GM12878 (cell line): ENCODE results near the gene MAST1. TPM values are rescaled to one million over a fixed set of nuclear protein-coding genes. Genes with fewer than 3 reads are reported as not detected.

Source experiments
- ATAC-seq: fragments of 200-7000 bp; cut with Tn5 transposase; 3 replicates; pipeline ENCODE4 v1.9.1; 2020; ENCODE audit warnings: mild to moderate bottlenecking, moderate library complexity
- BruUV-seq: library from RNA; stranded (reverse); fragments of 400-500 nt; replicated peaks from 2 replicates; lab custom pipeline; 2021; lab: Mats Ljungman, UMichigan
- CTCF ChIA-PET: fragments of 300-600 bp; sonication (Branson Sonifier 250); formaldehyde crosslinking; extraction: SDS; loops from one replicate; lab custom pipeline; 2021; ENCODE audit warnings: inconsistent platforms; lab: Yijun Ruan, JAX
- POLR2A ChIA-PET: fragments of 350-600 bp; formaldehyde crosslinking; extraction: SDS; loops from one replicate; lab custom pipeline; 2021; ENCODE audit warnings: inconsistent platforms; lab: Charles Lee
- RAD21 ChIA-PET: fragments of 300-600 bp; sonication (Branson Sonifier 250); formaldehyde crosslinking; loops from one replicate; lab custom pipeline; 2023; ENCODE audit warnings: antibody characterized with exemption; ENCODE audit not compliant: unreplicated experiment; lab: Charles Lee
- SMC1A ChIA-PET: fragments of 300-600 bp; sonication (Branson Sonifier 250); formaldehyde crosslinking; loops from one replicate; lab custom pipeline; 2023; ENCODE audit not compliant: unreplicated experiment, uncharacterized antibody; lab: Charles Lee
- DNase-seq: peaks from one replicate; pipeline ENCODE4 v3.0.0-alpha.2; 2011; ENCODE audit warnings: low read depth, low spot score
- FAIRE-seq: peaks from 3 replicates; lab custom pipeline; 2011; peaks lifted over from hg19 to GRCh38; lab: Jason Lieb, UNC
- H2AFZ ChIP-seq: 2 replicates; pipeline ENCODE4 v1.6.0; 2011; ENCODE audit warnings: low read depth, low read length, control low read depth; ENCODE audit not compliant: control insufficient read depth
- H3K27ac ChIP-seq: 2 replicates; pipeline ENCODE4 v1.5.1; 2011; ENCODE audit warnings: control low read depth; ENCODE audit not compliant: control insufficient read depth, insufficient read depth
- H3K27me3 ChIP-seq, 2 experiments: replicated peaks in 1 of 2; 2 replicates each; pipeline versions ENCODE4 v1.6.0 to v1.6.1; 2011; ENCODE audit warnings: low read length in 1 of 2; ENCODE audit not compliant: control insufficient read depth in 2 of 2, insufficient read depth in 2 of 2
- H3K36me3 ChIP-seq, 2 experiments: 2 replicates each; pipeline ENCODE4 v1.5.1; 2011; ENCODE audit warnings: low read length in 1 of 2; ENCODE audit not compliant: control insufficient read depth in 2 of 2, insufficient read depth in 2 of 2
- H3K4me1 ChIP-seq: 2 replicates; pipeline ENCODE4 v1.6.1; 2011; ENCODE audit warnings: mild to moderate bottlenecking, low read length, moderate library complexity, mixed read lengths; ENCODE audit not compliant: control insufficient read depth, insufficient read depth
- H3K4me2 ChIP-seq: 2 replicates; pipeline ENCODE4 v1.6.0; 2011; ENCODE audit warnings: control low read depth; ENCODE audit not compliant: control insufficient read depth, insufficient read depth
- H3K4me3 ChIP-seq: fragments of 200-600 bp; sonication (generic); 2 replicates; pipeline ENCODE4 v1.5.1; 2016
- H3K79me2 ChIP-seq: 2 replicates; pipeline ENCODE4 v1.6.0; 2011; ENCODE audit warnings: low read length; ENCODE audit not compliant: control insufficient read depth, insufficient read depth
- H3K9ac ChIP-seq: 2 replicates; pipeline ENCODE4 v1.8.0; 2011; ENCODE audit warnings: low read length, control low read depth, mixed read lengths; ENCODE audit not compliant: control insufficient read depth, insufficient read depth
- H3K9me3 ChIP-seq: replicated peaks from 3 replicates; pipeline ENCODE4 v1.5.1; 2011; ENCODE audit warnings: mild to moderate bottlenecking, low read length; ENCODE audit not compliant: control insufficient read depth, insufficient read depth
- H4K20me1 ChIP-seq: 2 replicates; pipeline ENCODE4 v1.6.0; 2011; ENCODE audit not compliant: control insufficient read depth, insufficient read depth
- CBFB ChIP-seq: IDR thresholded peaks from 2 replicates; pipeline ENCODE4 v1.6.1; 2016; ENCODE audit warnings: antibody characterized with exemption, low read depth
- CEBPZ ChIP-seq: fragments of 150-350 bp; IDR thresholded peaks from 2 replicates; pipeline ENCODE4 v1.6.1; 2016; ENCODE audit warnings: low read depth, low read length
- GATAD2B ChIP-seq: fragments of 450-650 bp; conservative IDR thresholded peaks from 2 replicates; pipeline ENCODE4 v1.6.1; 2017; ENCODE audit warnings: low read depth, mild to moderate bottlenecking, moderate library complexity
- HDGF ChIP-seq: fragments of 450-650 bp; IDR thresholded peaks from 2 replicates; pipeline ENCODE4 v1.6.1; 2016; ENCODE audit warnings: antibody characterized with exemption
- LARP7 ChIP-seq: fragments of 450-650 bp; IDR thresholded peaks from 2 replicates; pipeline ENCODE4 v1.6.1; 2017; ENCODE audit warnings: mild to moderate bottlenecking
- MLLT1 ChIP-seq: fragments of 450-650 bp; IDR thresholded peaks from 2 replicates; pipeline ENCODE4 v1.6.1; 2016; ENCODE audit warnings: mild to moderate bottlenecking
- MYB ChIP-seq: fragments of 150-350 bp; IDR thresholded peaks from 2 replicates; pipeline ENCODE4 v1.6.1; 2014; ENCODE audit warnings: mild to moderate bottlenecking, low read depth, low read length, borderline replicate concordance
- NFYA ChIP-seq: IDR thresholded peaks from 2 replicates; pipeline ENCODE4 v1.6.1; 2011; ENCODE audit warnings: low read depth, mild to moderate bottlenecking, low read length, improper control_type of control experiment, borderline replicate concordance
- POLR2AphosphoS2 ChIP-seq: IDR thresholded peaks from 2 replicates; pipeline ENCODE4 v1.6.1; 2011; ENCODE audit warnings: low read depth, mild to moderate bottlenecking, low read length, improper control_type of control experiment, moderate library complexity
- RAD51 ChIP-seq: fragments of 450-650 bp; IDR thresholded peaks from 2 replicates; pipeline ENCODE4 v1.6.1; 2016; ENCODE audit warnings: moderate library complexity, mild to moderate bottlenecking, inconsistent platforms
- RUNX3 ChIP-seq: IDR thresholded peaks from 2 replicates; pipeline ENCODE4 v1.6.1; 2012; ENCODE audit warnings: low read length, inconsistent platforms
- SMC3 ChIP-seq: IDR thresholded peaks from 2 replicates; pipeline ENCODE4 v1.6.1; 2011; ENCODE audit warnings: low read length, improper control_type of control experiment, borderline replicate concordance
- ZZZ3 ChIP-seq: IDR thresholded peaks from 2 replicates; pipeline ENCODE4 v1.6.1; 2011; ENCODE audit warnings: low read depth; ENCODE audit not compliant: control insufficient read depth, insufficient read length
- WGBS: methylation state at CpG from one replicate; pipeline ENCODE4 v1.1.6; 2016; ENCODE audit warnings: low lambda C conversion rate; ENCODE audit not compliant: insufficient replicate concordance, insufficient coverage; ENCODE audit errors: missing lambda C conversion rate; 5-methylcytosine and 5-hydroxymethylcytosine counted together
- in situ Hi-C: fragments of 300-500 bp; cut with MboI; formaldehyde crosslinking; loops from 9 replicates; pipeline ENCODE4 v1.14.3; 2018; ENCODE audit warnings: mixed read lengths
- intact Hi-C: fragments of 100-400 bp; cut with micrococcal nuclease; formaldehyde crosslinking; loops from one replicate; pipeline ENCODE4 v1.14.2; 2022; ENCODE audit not compliant: unreplicated experiment
- polyA plus RNA-seq, 11 experiments: library from polyadenylated mRNA; depleted of rRNA in 4 of 11; unstranded in 6 of 11; stranded (reverse) in 5 of 11; fragments of >200 nt; fragmentation: Nextera tagmentation in 4 of 11; fragmentation: Illumina TruSeq in 1 of 11; extraction: Ambion mirVana in 4 of 11; extraction: Trizol in 1 of 11; gene quantifications; 1 replicate in 1 of 11; 2 replicates in 10 of 11; pipeline versions ENCODE4 v1.2.1 to v1.2.3, GENCODE V29; 2011 to 2016; ENCODE audit warnings: inconsistent platforms in 2 of 11, missing spikeins in 2 of 11, low read depth in 1 of 11
- total RNA-seq, 4 experiments: library from RNA; depleted of rRNA in 3 of 4; stranded (reverse); fragments of >200 nt in 3 of 4; fragmentation: Illumina TruSeq in 1 of 4; extraction: Trizol in 1 of 4; gene quantifications; 2 replicates each; pipeline versions ENCODE4 v1.2.1 to v1.2.3, GENCODE V29; 2013 to 2021
- TF ChIP-seq, protein P1 (sequence below): fragments of 150-350 bp; IDR thresholded peaks from 2 replicates; pipeline ENCODE4 v1.6.1; 2014; ENCODE audit warnings: mild to moderate bottlenecking, low read depth, low read length
- TF ChIP-seq, protein P2 (sequence below): IDR thresholded peaks from 2 replicates; pipeline ENCODE4 v1.6.1; 2012; ENCODE audit warnings: low read depth, low read length, improper control_type of control experiment

The MAST1 gene
- total and polyA plus RNA-seq, 10 of the 15 experiments (the other 5 are each of a cell fraction or from before 2014, with no cell fraction given) = 0.08 to 0.79 (median 0.44) TPM; not detected in 1

DNA sequence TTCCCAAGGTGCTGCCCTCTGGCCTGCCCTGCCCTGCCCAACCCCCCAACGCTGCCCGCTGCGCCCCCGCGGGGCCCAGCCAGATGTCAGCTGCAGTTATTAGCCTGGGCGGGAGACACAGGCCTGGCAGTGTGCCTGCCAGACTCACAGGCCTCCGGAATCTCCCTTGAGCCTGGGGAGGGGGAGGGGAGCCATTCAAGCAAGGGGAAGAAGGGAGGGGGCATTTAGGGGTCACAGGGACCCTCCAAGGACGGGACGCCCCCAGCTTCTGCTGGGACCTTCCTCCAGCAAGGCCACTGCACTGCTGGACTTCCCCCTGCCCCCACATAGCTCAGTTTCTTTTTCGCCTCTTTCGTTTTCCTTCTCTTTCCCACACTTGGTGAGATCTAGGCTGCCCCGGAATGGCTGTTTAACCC, 49.6 kb upstream of the MAST1 start:
- SMC1A ChIA-PET = interaction anchor here (1.4 to 4.1 kb wide), 3 partner anchors 11 to 29 kb away, joined by 3 to 28 read pairs (median 4); no protein-coding TSS in a partner anchor
- Histone ChIP-seq H3K27ac (peak overlapping the region; percentile 99), H3K4me1 (peaks cover 56% of the 10 kb centered on the region), H3K9me3 (no peaks in the 10 kb centered on the region), H4K20me1 (no peaks in the 10 kb centered on the region), H3K4me2 (peak overlapping the region; percentile 97), H3K9ac (peak overlapping the region; percentile 97), H3K36me3 (no peaks in the 10 kb centered on the region), H3K4me3 (peak overlapping the region; percentile 90), H2AFZ (no peak overlapping the region; the same call in none of the 2 replicates), H3K79me2 (peaks cover 42% of the 10 kb centered on the region), H3K27me3 (no peaks in the 10 kb centered on the region)
- under 1% methylated on average over 12 of the region's 12 CpGs for WGBS
- BruUV-seq = TSS peak; percentile 72
- DNase-seq (peak; percentile 84), FAIRE-seq (no peak), ATAC-seq (peak; percentile 1)
- POLR2A ChIA-PET = interaction anchor here (0.5 to 3.4 kb wide), 5 partner anchors 10 to 366 kb away, joined by 4 to 66 read pairs (median 5); no protein-coding TSS in a partner anchor
- intact Hi-C loops (loop anchor here (5.0 to 10.0 kb wide), 2 partner anchors 149 to 1694 kb away; partner anchors contain the start of gene CALR), in situ Hi-C loops (no loop called here)
- RAD21 ChIA-PET = interaction anchor here (0.6 to 4.5 kb wide), 4 partner anchors 11 to 102 kb away, joined by 3 to 49 read pairs (median 4); no protein-coding TSS in a partner anchor
- CTCF ChIA-PET = interaction anchor here (1.3 to 4.2 kb wide), 4 partner anchors 8 to 23 kb away, joined by 3 to 44 read pairs (median 15); no protein-coding TSS in a partner anchor
- TF ChIP-seq HDGF (peak; percentile 41; the same call in 1 of the 2 replicates), RUNX3 (no peak), MYB (no peak), CEBPZ (no peak), LARP7 (no peak), SMC3 (no peak), RAD51 (no peak), NFYA (no peak), MLLT1 (no peak), GATAD2B (peak; percentile 98), ZZZ3 (no peak), CBFB (peak; percentile 46; the same call in 1 of the 2 replicates), POLR2AphosphoS2 (no peak)
- TF ChIP-seq, protein P1, sequence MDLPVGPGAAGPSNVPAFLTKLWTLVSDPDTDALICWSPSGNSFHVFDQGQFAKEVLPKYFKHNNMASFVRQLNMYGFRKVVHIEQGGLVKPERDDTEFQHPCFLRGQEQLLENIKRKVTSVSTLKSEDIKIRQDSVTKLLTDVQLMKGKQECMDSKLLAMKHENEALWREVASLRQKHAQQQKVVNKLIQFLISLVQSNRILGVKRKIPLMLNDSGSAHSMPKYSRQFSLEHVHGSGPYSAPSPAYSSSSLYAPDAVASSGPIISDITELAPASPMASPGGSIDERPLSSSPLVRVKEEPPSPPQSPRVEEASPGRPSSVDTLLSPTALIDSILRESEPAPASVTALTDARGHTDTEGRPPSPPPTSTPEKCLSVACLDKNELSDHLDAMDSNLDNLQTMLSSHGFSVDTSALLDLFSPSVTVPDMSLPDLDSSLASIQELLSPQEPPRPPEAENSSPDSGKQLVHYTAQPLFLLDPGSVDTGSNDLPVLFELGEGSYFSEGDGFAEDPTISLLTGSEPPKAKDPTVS = no peak
- TF ChIP-seq, protein P2, sequence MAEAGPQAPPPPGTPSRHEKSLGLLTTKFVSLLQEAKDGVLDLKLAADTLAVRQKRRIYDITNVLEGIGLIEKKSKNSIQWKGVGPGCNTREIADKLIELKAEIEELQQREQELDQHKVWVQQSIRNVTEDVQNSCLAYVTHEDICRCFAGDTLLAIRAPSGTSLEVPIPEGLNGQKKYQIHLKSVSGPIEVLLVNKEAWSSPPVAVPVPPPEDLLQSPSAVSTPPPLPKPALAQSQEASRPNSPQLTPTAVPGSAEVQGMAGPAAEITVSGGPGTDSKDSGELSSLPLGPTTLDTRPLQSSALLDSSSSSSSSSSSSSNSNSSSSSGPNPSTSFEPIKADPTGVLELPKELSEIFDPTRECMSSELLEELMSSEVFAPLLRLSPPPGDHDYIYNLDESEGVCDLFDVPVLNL = no peak
